ENCODE measurements around the gene ESYT2. TPM values are rescaled to one million over a fixed set of nuclear protein-coding genes. Genes with fewer than 3 reads are reported as not detected.

Gene ESYT2
- polyA plus RNA-seq, 1 of the 3 experiments (the other 2 are of a cell fraction) = 34.2 TPM

GRCh38 chr7:158789842-158790241, 39.5 kb downstream of the ESYT2 start (continued):
- TF ChIP-seq REST (IDR thresholded peaks at IDR 0.05; ENCODE audit: low read depth, low read length) (no peak), MAX (IDR thresholded peaks at IDR 0.05; ENCODE audit: low read depth) (no peak)

GRCh38 chr7:158786898-158787297, 42.4 kb downstream of the ESYT2 start:
- ChIA-PET POLR2A (no interaction called here), CTCF (interaction anchor here (1.8 kb wide), 1 partner anchor 40 kb away, joined by 4 read pairs; no protein-coding TSS in a partner anchor)
- H3K9me2 ChIP-seq = no peaks in the 10 kb centered on the region
- no peak overlapping the region for H3K9ac ChIP-seq
- H3F3A ChIP-seq (replicated peaks; ENCODE audit: insufficient read depth) = peaks cover 12% of the 10 kb centered on the region
- no peak overlapping the region for H3K27ac ChIP-seq (ENCODE audit: low read depth in 2 of 2, low read length in 1 of 2)
- no peaks in the 10 kb centered on the region for H3K9me3 ChIP-seq
- no peak overlapping the region for H2AFZ ChIP-seq (ENCODE audit: low read depth)
- no peak for TF ChIP-seq JUND (IDR thresholded peaks at IDR 0.05)
- peak; percentile 70; the same call in 1 of the 2 replicates for TF ChIP-seq REST (IDR thresholded peaks at IDR 0.05; ENCODE audit: low read depth, low read length)
- H3K27me3 ChIP-seq (ENCODE audit: insufficient read depth) = no peaks in the 10 kb centered on the region
- no peak for DNase-seq
- no peak overlapping the region for H3K4me3 ChIP-seq (ENCODE audit: low read depth in 2 of 2, low read length in 1 of 2)
- peaks cover 0 to 4% of the 10 kb centered on the region in 2 experiments; a peak in 1 of 4 replicates for H3K4me1 ChIP-seq (ENCODE audit: control insufficient read depth in 1 of 2, insufficient read depth in 2 of 2, low read depth in 1 of 2, low read length in 1 of 2)
- WGBS (ENCODE audit: low lambda C conversion rate) = 94% methylated on average over 6 of the region's 6 CpGs
- H4K20me1 ChIP-seq (ENCODE audit: insufficient read depth) = no peaks in the 10 kb centered on the region
- H3K4me2 ChIP-seq = no peak overlapping the region
- H3K79me2 ChIP-seq (ENCODE audit: insufficient read depth) = no peaks in the 10 kb centered on the region
- H3K36me3 ChIP-seq (replicated peaks in 1 of 2; ENCODE audit: control insufficient read depth in 1 of 2, insufficient read depth in 2 of 2, low read length in 1 of 2) = peaks cover 58 to 70% of the 10 kb centered on the region in 2 experiments

- 98% methylated on average over 7 of the region's 7 CpGs for WGBS (ENCODE audit: low lambda C conversion rate)
- Histone ChIP-seq H3K27me3 (ENCODE audit: insufficient read depth) (no peaks in the 10 kb centered on the region), H3K9ac (no peak overlapping the region), H3K4me3 (ENCODE audit: low read depth in 2 of 2, low read length in 1 of 2) (no peak overlapping the region), H3K4me2 (no peak overlapping the region), H3K4me1 (ENCODE audit: control insufficient read depth in 1 of 2, insufficient read depth in 2 of 2, low read depth in 1 of 2, low read length in 1 of 2) (peaks cover 0 to 4% of the 10 kb centered on the region in 2 experiments; a peak in 1 of 4 replicates), H3K27ac (ENCODE audit: low read depth in 2 of 2, low read length in 1 of 2) (no peak overlapping the region), H3K79me2 (ENCODE audit: insufficient read depth) (peaks cover 11% of the 10 kb centered on the region; the same call in 1 of the 2 replicates), H2AFZ (ENCODE audit: low read depth) (no peak overlapping the region), H3K9me2 (no peaks in the 10 kb centered on the region), H4K20me1 (ENCODE audit: insufficient read depth) (no peaks in the 10 kb centered on the region), H3K9me3 (no peaks in the 10 kb centered on the region), H3K36me3 (replicated peaks in 1 of 2; ENCODE audit: control insufficient read depth in 1 of 2, insufficient read depth in 2 of 2, low read length in 1 of 2) (peaks cover 57 to 68% of the 10 kb centered on the region in 2 experiments), H3F3A (replicated peaks; ENCODE audit: insufficient read depth) (peaks cover 19% of the 10 kb centered on the region)
- TF ChIP-seq POLR2AphosphoS5 (IDR thresholded peaks at IDR 0.05; ENCODE audit: low read depth, low read length) (no peak), RXRA (IDR thresholded peaks at IDR 0.05; ENCODE audit: borderline replicate concordance, low read depth) (no peak), FOXM1 (IDR thresholded peaks at IDR 0.05; ENCODE audit: low read depth) (no peak), SIN3A (IDR thresholded peaks at IDR 0.05; ENCODE audit: borderline replicate concordance, low read depth, low read length) (no peak), USF1 (IDR thresholded peaks at IDR 0.05; ENCODE audit: borderline replicate concordance, low read depth) (no peak), RFX5 (IDR thresholded peaks at IDR 0.05; ENCODE audit: low read length) (no peak), SMC3 (IDR thresholded peaks at IDR 0.05; ENCODE audit: low read depth, low read length) (no peak), FOXJ3 (CRISPR knock-in tag; IDR thresholded peaks at IDR 0.05) (no peak), RAD21 (IDR thresholded peaks at IDR 0.05; ENCODE audit: low read length) (no peak), MXI1 (IDR thresholded peaks at IDR 0.05; ENCODE audit: low read depth, low read length) (no peak), ELF1 (IDR thresholded peaks at IDR 0.05) (no peak), CHD2 (IDR thresholded peaks at IDR 0.05; ENCODE audit: low read length, partially characterized antibody) (no peak)
- no peak for DNase-seq
- CTCF ChIA-PET = interaction anchor here (1.8 kb wide), 1 partner anchor 193 kb away, joined by 7 read pairs; no protein-coding TSS in a partner anchor
- POLR2A ChIA-PET = no interaction called here
These were observed 45.0 kb downstream of the ESYT2 start for GRCh38 chr7:158784270-158784669.

Data from SK-N-SH (cell line).